H1 (cell line): ENCODE results near the gene CRY1. TPM values are rescaled to one million over a fixed set of nuclear protein-coding genes. Genes with fewer than 3 reads are reported as not detected.
A peak's percentile ranks its signal among the peaks of the same experiment; 100 is the strongest.

Experiments
- CTCF ChIA-PET: fragments of 300-600 bp; sonication (Branson Sonifier 250); formaldehyde crosslinking; loops from one replicate; lab custom pipeline; 2021; ENCODE audit not compliant: partially characterized antibody; lab: Charles Lee
- POLR2A ChIA-PET: fragments of 300-600 bp; sonication (Branson Sonifier 250); formaldehyde crosslinking; loops from one replicate; lab custom pipeline; 2021; ENCODE audit warnings: inconsistent platforms; ENCODE audit not compliant: partially characterized antibody; lab: Charles Lee
- DNase-seq, 2 experiments: peaks; one replicate each; pipeline versions ENCODE4 v3.0.0 to v3.0.0-alpha.2; 2010 to 2022; ENCODE audit warnings: low spot score in 2 of 2, low read depth in 1 of 2, mixed read lengths in 1 of 2
- FAIRE-seq: peaks from 2 replicates; lab custom pipeline; 2011; peaks lifted over from hg19 to GRCh38; lab: Jason Lieb, UNC
- H2AFZ ChIP-seq: 2 replicates; pipeline ENCODE4 v1.8.1; 2012; ENCODE audit warnings: low read length, inconsistent platforms
- H2AK5ac ChIP-seq: 2 replicates; pipeline ENCODE4 v1.6.1; 2013; ENCODE audit warnings: low read depth, low read length
- H2BK120ac ChIP-seq: replicated peaks from 2 replicates; pipeline ENCODE3; 2013; ENCODE audit warnings: low read depth, low read length, inconsistent platforms
- H2BK12ac ChIP-seq: 2 replicates; pipeline ENCODE4 v1.6.1; 2013; ENCODE audit warnings: low read depth, low read length
- H2BK15ac ChIP-seq: 2 replicates; pipeline ENCODE4 v1.6.1; 2013; ENCODE audit warnings: low read length
- H2BK20ac ChIP-seq: 2 replicates; pipeline ENCODE4 v1.6.1; 2013; ENCODE audit warnings: low read length
- H2BK5ac ChIP-seq: 2 replicates; pipeline ENCODE4 v1.6.1; 2013; ENCODE audit warnings: low read depth, low read length
- H3K14ac ChIP-seq: 2 replicates; pipeline ENCODE4 v1.6.1; 2013; ENCODE audit warnings: inconsistent platforms; ENCODE audit not compliant: insufficient read length
- H3K18ac ChIP-seq: 2 replicates; pipeline ENCODE4 v1.6.1; 2013; ENCODE audit warnings: low read length; ENCODE audit errors: extremely low read depth
- H3K23ac ChIP-seq: 2 replicates; pipeline ENCODE4 v1.6.1; 2013; ENCODE audit warnings: inconsistent platforms; ENCODE audit not compliant: insufficient read length
- H3K23me2 ChIP-seq: 2 replicates; pipeline ENCODE4 v1.6.1; 2013; ENCODE audit warnings: low read depth, low read length
- H3K27ac ChIP-seq: 2 replicates; pipeline ENCODE4 v1.6.1; 2011; ENCODE audit warnings: low read depth, low read length, inconsistent platforms
- H3K27me3 ChIP-seq, 4 experiments: replicated peaks in 1 of 4; 1 replicate in 1 of 4; 2 replicates in 3 of 4; pipeline versions ENCODE4 v1.6.1 to v1.8.1; 2011 to 2013; ENCODE audit warnings: low read length in 3 of 4, mild to moderate bottlenecking in 3 of 4, inconsistent platforms in 2 of 4, mixed read lengths in 2 of 4, moderate library complexity in 1 of 4; ENCODE audit not compliant: control insufficient read depth in 3 of 4, insufficient read depth in 3 of 4; ENCODE audit errors: extremely low read depth in 1 of 4
- H3K36me3 ChIP-seq, 4 experiments: 2 replicates each; pipeline versions ENCODE4 v1.6.1 to v1.8.1; 2011 to 2013; ENCODE audit warnings: mild to moderate bottlenecking in 4 of 4, low read length in 3 of 4, moderate library complexity in 2 of 4, control low read depth in 1 of 4, inconsistent platforms in 1 of 4; ENCODE audit not compliant: insufficient read depth in 4 of 4, control insufficient read depth in 2 of 4
- H3K4ac ChIP-seq: replicated peaks from 2 replicates; pipeline ENCODE3; 2013; ENCODE audit warnings: low read length, low read depth, mixed read lengths, inconsistent platforms; ENCODE audit not compliant: insufficient read length
- H3K4me1 ChIP-seq, 4 experiments: replicated peaks in 1 of 4; 1 replicate in 1 of 4; 2 replicates in 3 of 4; pipeline versions ENCODE4 v1.6.1 to v1.8.1; 2011 to 2013; ENCODE audit warnings: low read length in 3 of 4, inconsistent platforms in 2 of 4, mixed read lengths in 1 of 4; ENCODE audit not compliant: insufficient read depth in 4 of 4, control insufficient read depth in 3 of 4
- H3K4me2 ChIP-seq, 2 experiments: 2 replicates each; pipeline versions ENCODE4 v1.6.1 to v1.8.1; 2011 to 2013; ENCODE audit warnings: low read depth in 2 of 2, low read length in 2 of 2, control low read depth in 1 of 2, inconsistent platforms in 1 of 2, mild to moderate bottlenecking in 1 of 2; ENCODE audit not compliant: insufficient read depth in 1 of 2
- H3K4me3 ChIP-seq, 4 experiments: fragments of 200-600, 300-600 bp in 1 of 4; sonication (generic), shearing (Covaris generic), sonication (Bioruptor Twin) in 1 of 4; 2 replicates each; pipeline versions ENCODE4 v1.5.1 to v1.8.1; 2011 to 2016; ENCODE audit warnings: low read length in 4 of 4, low read depth in 3 of 4, control low read depth in 2 of 4, inconsistent platforms in 2 of 4, mild to moderate bottlenecking in 2 of 4, mixed read lengths in 1 of 4, moderate library complexity in 1 of 4; ENCODE audit not compliant: insufficient read depth in 2 of 4; ENCODE audit errors: extremely low read depth in 1 of 4
- H3K56ac ChIP-seq: replicated peaks from 2 replicates; pipeline ENCODE3; 2013; ENCODE audit warnings: low read depth, mild to moderate bottlenecking, mixed read lengths, low read length, inconsistent platforms; ENCODE audit not compliant: insufficient read length
- H3K79me1 ChIP-seq: 2 replicates; pipeline ENCODE4 v1.6.1; 2013; ENCODE audit warnings: low read depth, low read length, control low read depth
- H3K79me2 ChIP-seq, 2 experiments: 2 replicates each; pipeline versions ENCODE4 v1.6.1 to v1.8.1; 2012 to 2013; ENCODE audit warnings: low read length in 2 of 2, mild to moderate bottlenecking in 2 of 2, inconsistent platforms in 1 of 2; ENCODE audit not compliant: insufficient read depth in 2 of 2, control insufficient read depth in 1 of 2
- H3K9ac ChIP-seq, 4 experiments: replicated peaks in 1 of 4; 1 replicate in 1 of 4; 2 replicates in 3 of 4; pipeline versions ENCODE4 v1.6.1 to v1.8.1; 2011 to 2013; ENCODE audit warnings: low read depth in 3 of 4, low read length in 3 of 4, control low read depth in 2 of 4, mild to moderate bottlenecking in 2 of 4, moderate library complexity in 2 of 4, inconsistent platforms in 1 of 4; ENCODE audit errors: extremely low read depth in 1 of 4
- H3K9me3 ChIP-seq, 2 experiments: 2 replicates each; pipeline versions ENCODE4 v1.6.1 to v1.8.1; 2012 to 2013; ENCODE audit warnings: mild to moderate bottlenecking in 2 of 2, moderate library complexity in 2 of 2, control low read depth in 1 of 2, inconsistent platforms in 1 of 2, low read depth in 1 of 2, low read length in 1 of 2, mixed read lengths in 1 of 2; ENCODE audit not compliant: insufficient read depth in 2 of 2
- H4K20me1 ChIP-seq, 2 experiments: replicated peaks in 1 of 2; 2 replicates each; pipeline versions ENCODE3 to v1.8.1; 2011 to 2013; ENCODE audit warnings: inconsistent platforms in 2 of 2, low read length in 2 of 2, mild to moderate bottlenecking in 1 of 2; ENCODE audit not compliant: insufficient read depth in 2 of 2, control insufficient read depth in 1 of 2
- H4K5ac ChIP-seq: 2 replicates; pipeline ENCODE4 v1.6.1; 2013; ENCODE audit warnings: low read length, low read depth, mixed read lengths, inconsistent platforms; ENCODE audit not compliant: insufficient read length
- H4K8ac ChIP-seq: 2 replicates; pipeline ENCODE4 v1.8.0; 2013; ENCODE audit warnings: mild to moderate bottlenecking, moderate library complexity, low read length, inconsistent platforms; ENCODE audit not compliant: insufficient read depth; ENCODE audit errors: extremely low read depth
- H4K91ac ChIP-seq: replicated peaks from 2 replicates; pipeline ENCODE3; 2013; ENCODE audit warnings: low read length, mixed read lengths, inconsistent platforms; ENCODE audit not compliant: insufficient read length
- SIRT6 ChIP-seq: IDR thresholded peaks from one replicate; pipeline ENCODE4 v1.7.1; 2012; ENCODE audit warnings: low read length, inconsistent platforms
- TEAD4 ChIP-seq: IDR thresholded peaks from 2 replicates; pipeline ENCODE4 v1.6.1; 2012; ENCODE audit warnings: low read depth, low read length, inconsistent platforms, mixed read lengths
- WGBS, 2 experiments: shearing (Covaris generic) in 1 of 2; methylation state at CpG; one replicate each; pipeline versions ENCODE4 v1.1.6 to v1.1.7; 2013 to 2015; ENCODE audit warnings: low lambda C conversion rate in 2 of 2, mixed read lengths in 2 of 2, inconsistent platforms in 1 of 2, low coverage in 1 of 2, missing lambda C conversion rate in 1 of 2; ENCODE audit not compliant: insufficient replicate concordance in 2 of 2, insufficient coverage in 1 of 2, insufficient read length in 1 of 2; ENCODE audit errors: extremely low coverage in 1 of 2, missing lambda C conversion rate in 1 of 2; 5-methylcytosine and 5-hydroxymethylcytosine counted together
- polyA plus RNA-seq, 7 experiments: library from polyadenylated mRNA; depleted of rRNA in 3 of 7; stranded (reverse) in 5 of 7; unstranded in 2 of 7; fragments of >200 nt in 5 of 7; fragments of 200-250 nt in 2 of 7; gene quantifications; 1 replicate in 5 of 7; 2 replicates in 1 of 7; 4 replicates in 1 of 7; pipeline versions ENCODE4 v1.2.1 to v1.2.3, GENCODE V29; 2011 to 2013; ENCODE audit warnings: missing spikeins in 2 of 7, mixed read lengths in 2 of 7
- total RNA-seq: library from RNA; stranded (reverse); fragmentation: NEBNext Ultra II Directional; extraction: Animal tissue kit (Norgen Biotek cat#: 25700); gene quantifications from 2 replicates; pipeline ENCODE4 v1.2.1, GENCODE V29; 2021

The CRY1 gene
- total and polyA plus RNA-seq, 2 of the 8 experiments (the other 6 are each of a cell fraction or from before 2014, with no cell fraction given) = 13.6 to 25.1 TPM

GRCh38 chr12:107094183-107094448 lies 767 bp upstream of the CRY1 start:
- peak overlapping the region; percentile 31 for H4K5ac ChIP-seq
- CTCF ChIA-PET = interaction anchor here (0.6 to 8.3 kb wide), 3 partner anchors 8 to 61 kb away, joined by 3 to 67 read pairs (median 3); no protein-coding TSS in a partner anchor
- H4K8ac ChIP-seq = peak overlapping the region; percentile 96
- H3K36me3 ChIP-seq = peaks cover 0 to 1% (median 0%) of the 10 kb centered on the region in 4 experiments; a peak in 1 of 8 replicates
- H3K4ac ChIP-seq = peak overlapping the region; percentile 46
- H2BK120ac ChIP-seq = peak overlapping the region; percentile 53
- no peak overlapping the region for H3K56ac ChIP-seq
- no peaks in the 10 kb centered on the region for H4K20me1 ChIP-seq
- no peaks in the 10 kb centered on the region for H3K27me3 ChIP-seq
- peak overlapping the region; percentile 86 for H4K91ac ChIP-seq
- no peaks in the 10 kb centered on the region for H3K79me1 ChIP-seq
- no peak overlapping the region for H3K23ac ChIP-seq
- FAIRE-seq = no peak
- H2AK5ac ChIP-seq = no peak overlapping the region
- H3K79me2 ChIP-seq = peaks cover 4 to 28% of the 10 kb centered on the region in 2 experiments; a peak in 2 of 4 replicates
- H3K4me1 ChIP-seq = peaks cover 0 to 3% (median 0%) of the 10 kb centered on the region in 4 experiments; a peak in 4 of 7 replicates
- peaks cover 7% of the 10 kb centered on the region for H3K23me2 ChIP-seq
- H3K27ac ChIP-seq = peak overlapping the region; percentile 22; the same call in 1 of the 2 replicates
- peak overlapping the region; percentile 97 for H3K18ac ChIP-seq
- DNase-seq = no peak
- H2AFZ ChIP-seq = peak overlapping the region; percentile 97
- peaks cover 5 to 7% of the 10 kb centered on the region in 2 experiments; a peak in 3 of 4 replicates for H3K9me3 ChIP-seq
- H2BK12ac ChIP-seq = peak overlapping the region; percentile 75; the same call in 1 of the 2 replicates
- peak overlapping the region; percentile 68 to 98 (median 88) for H3K9ac ChIP-seq
- POLR2A ChIA-PET = interaction anchor here (0.7 to 1.6 kb wide), 4 partner anchors 8 to 139 kb away, joined by 3 to 7 read pairs (median 4); partner anchors contain the start of gene TMEM263
- H2BK5ac ChIP-seq = peak overlapping the region; percentile 98
- H2BK15ac ChIP-seq = no peak overlapping the region
- 54% methylated on average over 6 of the region's 6 CpGs; no CpG with 5 or more reads in 1 of the 2 experiments for WGBS, 2 experiments
- peak overlapping the region; percentile 89 to 98 (median 96) for H3K4me3 ChIP-seq
- H3K14ac ChIP-seq = no peak overlapping the region
- no peak overlapping the region; the same call in 1 of the 2 replicates for H2BK20ac ChIP-seq
- peak overlapping the region; percentile 75 to 92 for H3K4me2 ChIP-seq
- no peak for TF ChIP-seq SIRT6
- peak; percentile 84 for TF ChIP-seq TEAD4
